Measurements from ENCODE around the gene ARHGAP31.
"Not testable (repeated sequence)": the region's sequence is repeated elsewhere in the genome, so short reads cannot be mapped to it uniquely, and the experiment has no call there.

Gene ARHGAP31, protein sequence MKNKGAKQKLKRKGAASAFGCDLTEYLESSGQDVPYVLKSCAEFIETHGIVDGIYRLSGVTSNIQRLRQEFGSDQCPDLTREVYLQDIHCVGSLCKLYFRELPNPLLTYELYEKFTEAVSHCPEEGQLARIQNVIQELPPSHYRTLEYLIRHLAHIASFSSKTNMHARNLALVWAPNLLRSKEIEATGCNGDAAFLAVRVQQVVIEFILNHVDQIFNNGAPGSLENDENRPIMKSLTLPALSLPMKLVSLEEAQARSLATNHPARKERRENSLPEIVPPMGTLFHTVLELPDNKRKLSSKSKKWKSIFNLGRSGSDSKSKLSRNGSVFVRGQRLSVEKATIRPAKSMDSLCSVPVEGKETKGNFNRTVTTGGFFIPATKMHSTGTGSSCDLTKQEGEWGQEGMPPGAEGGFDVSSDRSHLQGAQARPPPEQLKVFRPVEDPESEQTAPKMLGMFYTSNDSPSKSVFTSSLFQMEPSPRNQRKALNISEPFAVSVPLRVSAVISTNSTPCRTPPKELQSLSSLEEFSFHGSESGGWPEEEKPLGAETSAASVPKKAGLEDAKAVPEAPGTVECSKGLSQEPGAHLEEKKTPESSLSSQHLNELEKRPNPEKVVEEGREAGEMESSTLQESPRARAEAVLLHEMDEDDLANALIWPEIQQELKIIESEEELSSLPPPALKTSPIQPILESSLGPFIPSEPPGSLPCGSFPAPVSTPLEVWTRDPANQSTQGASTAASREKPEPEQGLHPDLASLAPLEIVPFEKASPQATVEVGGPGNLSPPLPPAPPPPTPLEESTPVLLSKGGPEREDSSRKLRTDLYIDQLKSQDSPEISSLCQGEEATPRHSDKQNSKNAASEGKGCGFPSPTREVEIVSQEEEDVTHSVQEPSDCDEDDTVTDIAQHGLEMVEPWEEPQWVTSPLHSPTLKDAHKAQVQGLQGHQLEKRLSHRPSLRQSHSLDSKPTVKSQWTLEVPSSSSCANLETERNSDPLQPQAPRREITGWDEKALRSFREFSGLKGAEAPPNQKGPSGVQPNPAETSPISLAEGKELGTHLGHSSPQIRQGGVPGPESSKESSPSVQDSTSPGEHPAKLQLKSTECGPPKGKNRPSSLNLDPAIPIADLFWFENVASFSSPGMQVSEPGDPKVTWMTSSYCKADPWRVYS (N-terminal part only)

DNA sequence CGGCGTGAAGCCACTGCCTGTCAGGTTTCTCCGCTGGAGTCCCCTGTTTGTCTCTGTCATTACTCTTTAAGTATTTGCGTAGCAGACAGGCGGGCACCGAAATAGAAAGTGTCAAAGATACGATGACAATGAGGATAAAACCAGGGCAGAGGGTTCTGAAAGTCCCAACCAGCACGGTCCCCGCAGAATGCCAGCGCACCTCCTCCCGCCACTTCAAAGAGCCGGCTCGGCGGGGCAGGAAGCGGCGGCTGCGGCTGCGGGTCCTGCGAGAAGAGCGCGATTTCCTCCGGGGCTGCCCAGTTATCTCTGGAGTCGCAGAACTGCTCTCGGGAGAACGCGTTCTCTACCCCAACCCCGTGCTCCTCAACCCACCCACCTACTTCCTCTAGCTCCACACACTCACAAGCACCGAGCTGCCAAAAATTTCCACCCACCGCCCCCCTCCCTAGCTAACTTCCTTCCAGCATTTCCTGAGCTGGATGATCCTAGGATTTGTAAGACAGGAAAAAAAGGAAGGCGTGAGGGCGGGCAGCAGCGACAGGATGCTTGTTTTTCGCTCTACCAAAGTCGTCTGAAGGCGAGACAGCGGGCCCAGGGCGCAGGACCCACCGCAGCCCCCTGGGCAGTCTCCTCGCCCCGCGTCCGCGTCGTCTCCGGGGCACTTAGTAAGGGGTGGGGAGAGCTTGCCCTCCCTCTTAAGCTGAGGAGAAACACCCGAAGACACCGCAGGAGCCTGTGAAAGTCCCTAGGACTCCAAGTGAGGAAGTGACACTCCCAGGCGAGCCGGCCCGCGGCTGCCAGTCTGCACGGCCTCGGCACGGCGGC lies at the start of gene ARHGAP31:
Gene ARHGAP31 (plus strand): TSS at position 513 of the 825 bp plus-strand sequence. CDS start 522 bp downstream, outside the sequence.
- no peak for DNase-seq

DNA sequence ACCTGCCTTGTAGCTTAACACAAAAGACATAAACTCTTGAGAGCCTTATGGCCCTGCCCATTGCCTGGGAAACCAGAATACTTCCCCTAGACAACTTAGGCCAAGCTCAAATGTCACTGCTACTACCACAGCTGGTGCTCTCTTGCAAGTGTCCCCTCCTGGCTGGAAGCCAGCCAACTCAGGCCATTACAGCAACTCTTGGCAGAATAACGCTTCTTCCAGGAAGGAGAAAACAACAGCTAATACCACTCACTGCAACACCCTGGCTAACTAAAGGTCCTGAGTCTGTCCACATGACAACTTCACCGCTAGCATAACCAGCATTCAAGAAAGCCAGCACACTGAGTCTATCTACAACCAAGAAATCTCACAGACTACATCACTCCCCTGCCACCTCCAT lies 48.4 kb upstream of the ARHGAP31 start:
- peak in 1 of 2 experiments; percentile 14 for DNase-seq

DNA sequence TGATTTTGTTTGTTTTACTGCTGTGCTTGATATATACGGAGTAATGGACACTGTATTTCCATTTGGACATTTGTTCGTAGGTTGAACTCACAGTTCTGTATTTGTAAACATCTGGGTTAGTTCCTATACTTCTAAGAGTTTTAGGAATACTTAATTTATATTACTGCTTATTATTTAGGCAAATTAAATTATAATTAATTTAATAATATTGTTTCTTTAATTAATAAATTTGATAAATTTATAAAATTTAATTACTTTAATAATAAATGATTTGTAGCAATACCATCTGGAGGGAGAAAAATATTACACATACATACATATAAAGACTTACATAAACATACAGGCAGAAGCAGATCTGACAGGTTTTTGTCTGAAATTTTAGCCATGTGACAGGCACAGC lies 39.0 kb upstream of the ARHGAP31 start:
- DNase-seq, result no peak

DNA sequence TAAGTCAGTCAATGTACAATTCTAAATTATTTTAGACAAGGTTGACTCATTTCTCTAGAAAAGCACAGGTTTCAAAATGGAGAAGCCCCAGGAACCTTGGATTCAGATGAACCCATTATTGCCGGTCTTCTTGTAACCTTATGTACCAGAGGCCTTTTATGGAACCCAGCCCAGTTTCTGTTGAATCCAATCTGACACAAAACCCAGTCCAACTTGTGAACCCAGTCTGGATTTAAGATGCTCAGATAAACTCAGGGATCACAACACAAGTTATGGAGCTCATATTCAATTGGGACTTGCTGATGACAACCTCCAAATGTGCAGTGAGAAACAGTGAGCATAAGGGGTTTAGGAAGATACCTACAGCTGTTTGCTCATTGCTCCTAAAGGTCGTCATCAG lies 37.1 kb upstream of the ARHGAP31 start:
- DNase-seq, result no peak

DNA sequence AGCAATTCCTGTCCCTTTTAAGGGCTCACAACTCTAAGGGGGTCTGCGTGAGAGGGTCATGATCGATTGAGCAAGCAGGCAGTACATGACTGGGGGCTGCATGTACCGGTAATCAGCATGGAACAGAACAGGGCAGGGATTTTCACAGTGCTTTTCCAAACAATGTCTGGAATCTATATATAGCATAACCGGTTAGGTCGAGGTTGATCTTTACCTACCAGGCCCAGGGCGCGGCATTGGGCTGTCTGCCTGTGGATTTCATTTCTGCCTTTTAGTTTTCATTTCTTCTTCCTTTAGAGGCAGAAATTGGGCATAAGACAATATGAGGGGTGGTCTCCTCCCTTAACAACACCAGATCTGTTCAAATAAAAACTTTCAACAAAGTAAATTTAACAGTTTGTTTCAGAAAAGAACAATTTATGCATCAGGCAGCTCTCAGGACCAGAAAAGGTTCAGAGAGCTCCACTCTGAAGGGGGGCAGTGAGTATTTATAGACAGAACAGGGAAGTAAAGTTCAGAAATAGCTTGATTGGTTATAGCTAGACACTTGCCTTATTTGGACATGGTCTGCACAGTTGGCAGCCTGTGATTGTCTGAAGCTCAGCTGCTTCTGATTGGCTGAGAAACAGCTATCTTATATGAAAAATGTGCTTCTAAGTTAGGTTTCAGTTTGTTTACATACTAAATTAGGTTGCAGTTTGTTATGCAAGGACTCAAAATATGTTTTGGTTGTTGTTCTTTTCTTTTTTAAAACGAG lies 36.4 kb upstream of the ARHGAP31 start:
- DNase-seq, result no peak

DNA sequence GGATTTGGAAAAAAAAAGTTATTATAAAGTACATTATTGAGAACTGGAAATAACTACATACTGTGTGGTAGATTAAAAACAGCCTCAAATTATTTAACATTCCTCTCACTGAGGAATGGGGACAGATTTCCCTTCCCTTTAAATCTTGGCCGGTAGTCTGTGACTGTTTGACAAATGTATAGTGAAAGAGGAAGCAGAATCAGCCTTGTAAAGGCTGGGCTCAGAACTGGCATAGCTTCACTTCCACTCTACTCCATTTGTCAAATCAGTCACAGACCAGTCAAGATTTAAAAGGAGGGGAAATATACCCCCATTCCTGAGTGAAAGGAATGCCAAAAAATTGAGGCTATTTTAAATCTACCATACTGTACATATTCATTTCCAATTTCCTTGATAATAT lies 35.3 kb upstream of the ARHGAP31 start:
- DNase-seq, result no peak

DNA sequence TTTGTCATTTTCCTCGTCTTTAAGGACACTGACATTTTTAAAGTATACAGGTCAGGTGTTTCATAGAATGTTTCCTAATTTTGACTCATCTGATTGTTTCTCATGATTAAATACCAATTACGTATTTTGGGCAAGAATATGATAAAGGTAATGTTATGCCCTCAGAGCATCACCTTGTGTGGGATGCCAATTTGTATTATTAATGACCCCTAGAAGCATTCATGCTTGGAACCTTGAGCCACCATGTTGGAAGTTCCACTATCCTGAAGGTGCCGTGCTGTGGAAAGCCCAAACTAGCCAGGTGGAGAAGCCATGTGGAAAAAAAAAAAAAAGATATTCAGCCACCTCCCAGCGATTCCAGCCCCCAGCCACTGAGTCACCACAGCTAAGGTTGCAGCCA lies 34.4 kb upstream of the ARHGAP31 start:
- no peak for DNase-seq

DNA sequence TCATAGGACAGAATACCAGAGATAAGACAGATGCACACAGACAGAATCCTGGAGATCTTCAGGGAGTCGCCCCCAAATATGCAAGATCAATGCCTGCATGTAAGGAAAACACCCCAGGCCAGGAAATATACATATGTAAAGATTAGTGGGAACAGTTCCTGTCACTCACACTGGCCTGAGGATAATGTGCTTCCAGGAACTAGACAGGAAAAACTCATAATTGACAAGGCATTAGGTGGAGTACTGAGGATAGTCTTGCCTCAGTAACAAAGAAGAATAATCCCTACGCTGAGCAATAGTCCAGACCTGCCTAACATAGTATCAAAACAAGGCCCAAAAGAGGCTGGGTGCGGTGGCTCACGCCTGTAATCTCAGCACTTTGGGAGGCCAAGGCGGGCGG lies 33.1 kb upstream of the ARHGAP31 start:
- DNase-seq, result no peak

DNA sequence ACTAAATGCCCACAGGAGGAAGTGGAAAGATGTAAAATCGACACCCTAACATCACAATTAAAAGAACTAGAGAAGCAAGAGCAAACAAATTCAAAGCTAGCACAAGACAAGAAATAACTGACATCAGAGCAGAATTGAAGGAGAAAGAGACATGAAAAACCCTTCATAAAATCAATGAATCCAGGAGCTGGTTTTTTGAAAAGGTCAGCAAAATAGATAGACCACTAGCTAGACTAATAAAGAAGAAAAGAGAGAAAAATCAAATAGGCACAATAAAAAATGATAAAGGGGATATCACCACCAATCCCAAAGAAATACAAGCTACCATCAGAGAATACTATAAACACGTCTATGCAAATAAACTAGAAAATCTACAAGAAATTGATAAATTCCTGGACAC lies 24.0 kb upstream of the ARHGAP31 start:
- DNase-seq, result not testable (repeated sequence)

DNA sequence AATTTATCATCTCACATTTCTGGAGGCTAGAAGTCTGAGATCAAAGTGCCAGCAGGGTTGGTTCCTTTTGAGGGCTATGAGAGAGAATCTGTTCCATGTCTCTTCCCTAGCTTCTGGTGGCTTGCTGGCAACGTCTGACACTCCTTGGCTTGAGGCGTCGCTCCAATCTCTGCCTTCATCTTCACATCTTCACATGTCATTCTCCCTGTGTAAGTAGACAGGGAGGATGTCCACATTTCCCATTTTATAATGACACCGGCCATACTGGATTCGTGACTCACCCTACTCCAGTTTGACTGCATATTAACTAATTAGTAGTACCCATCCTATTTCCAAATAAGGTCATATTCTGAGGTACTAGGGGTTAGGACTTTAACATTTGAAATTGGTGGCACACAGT lies 17.5 kb upstream of the ARHGAP31 start:
- no peak for DNase-seq

DNA sequence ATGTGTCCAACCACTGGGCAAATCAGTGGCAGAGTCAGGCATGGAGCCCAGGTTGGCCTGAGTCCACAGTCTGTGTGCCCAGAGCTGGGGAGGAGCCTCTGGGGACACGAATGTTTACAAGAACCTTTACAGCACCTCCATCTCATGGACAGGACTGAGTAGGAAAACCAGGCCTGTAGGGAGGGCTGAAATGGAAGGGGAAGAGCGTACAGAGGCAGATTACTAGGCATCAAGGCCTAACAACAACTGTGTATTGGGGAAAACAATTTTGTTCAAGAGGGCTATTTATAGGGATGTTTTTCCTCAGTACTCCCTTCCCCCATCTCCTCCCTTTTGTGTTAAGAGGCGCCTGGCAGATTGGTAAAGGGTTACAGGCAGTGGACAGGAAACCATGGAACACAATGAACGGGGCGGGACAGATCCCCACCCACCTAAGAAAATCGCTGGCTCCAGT lies 15.1 kb upstream of the ARHGAP31 start:
- DNase-seq, result no peak

DNA sequence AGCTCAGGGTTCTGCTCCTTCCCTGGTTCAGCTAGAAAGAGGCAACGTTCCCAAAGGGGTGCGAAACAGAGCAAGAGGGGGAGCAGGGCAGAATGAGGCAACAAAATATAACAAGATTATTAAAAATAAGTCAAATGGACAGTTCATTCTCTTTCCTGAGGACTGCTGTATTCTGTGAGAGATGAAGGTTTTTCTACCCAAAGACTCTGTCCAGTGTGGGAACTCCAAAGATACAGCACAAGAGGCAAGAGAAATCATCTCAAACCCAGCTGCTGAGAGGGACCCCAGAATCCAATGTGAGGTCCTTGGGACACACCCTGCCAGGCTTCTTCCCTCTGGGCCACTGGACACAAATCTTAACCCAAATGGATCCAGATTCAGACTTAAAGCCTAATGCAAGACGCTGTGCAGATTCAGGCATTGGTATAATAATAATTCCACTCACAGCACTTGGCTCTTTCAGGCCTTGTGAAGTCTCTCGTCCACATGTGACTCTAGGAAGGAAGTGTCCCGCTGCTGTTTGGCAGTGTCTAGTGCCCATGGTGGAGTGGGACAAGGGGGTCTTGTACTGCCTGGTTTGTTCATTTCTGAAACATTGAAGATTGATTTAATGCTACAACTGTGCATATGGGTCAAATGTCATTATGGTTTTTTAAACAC lies 14.5 kb upstream of the ARHGAP31 start:
- no peak for DNase-seq

DNA sequence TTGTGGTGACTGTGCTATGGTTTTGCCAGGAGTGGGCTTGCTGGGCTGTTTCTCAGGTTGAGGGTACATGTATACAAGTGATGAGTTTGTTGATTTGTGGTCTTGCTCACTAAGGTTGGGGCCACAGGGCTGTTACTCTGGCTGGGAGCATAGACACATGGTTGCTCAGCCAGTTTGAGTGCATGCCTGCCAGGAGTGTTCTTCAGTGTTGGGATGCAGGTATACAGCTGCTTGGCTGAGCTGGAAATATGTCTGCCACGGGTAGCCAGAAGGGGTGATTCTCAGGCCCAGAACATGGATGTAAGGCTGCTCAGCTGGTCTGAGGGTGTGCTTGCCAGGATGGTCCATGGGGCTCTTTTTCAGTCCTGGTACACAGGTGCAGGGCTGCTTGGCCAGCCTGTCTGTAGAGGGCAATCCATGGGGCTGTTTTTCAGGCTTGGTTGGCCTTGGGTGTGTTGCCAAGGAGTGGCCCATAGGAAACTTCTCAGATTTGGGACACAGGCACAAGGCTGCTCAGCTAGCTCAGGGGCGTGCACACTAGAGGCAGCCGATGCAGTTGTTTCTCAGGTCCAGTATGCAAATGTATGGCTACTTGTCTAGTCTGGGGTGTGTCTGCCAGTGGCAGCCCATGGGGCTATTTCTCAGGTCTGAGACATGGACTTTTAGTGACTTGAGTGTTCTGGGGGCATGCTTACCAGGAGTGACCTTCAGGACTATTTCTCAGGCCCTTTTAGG lies 5.3 kb upstream of the ARHGAP31 start:
- DNase-seq, result no peak

DNA sequence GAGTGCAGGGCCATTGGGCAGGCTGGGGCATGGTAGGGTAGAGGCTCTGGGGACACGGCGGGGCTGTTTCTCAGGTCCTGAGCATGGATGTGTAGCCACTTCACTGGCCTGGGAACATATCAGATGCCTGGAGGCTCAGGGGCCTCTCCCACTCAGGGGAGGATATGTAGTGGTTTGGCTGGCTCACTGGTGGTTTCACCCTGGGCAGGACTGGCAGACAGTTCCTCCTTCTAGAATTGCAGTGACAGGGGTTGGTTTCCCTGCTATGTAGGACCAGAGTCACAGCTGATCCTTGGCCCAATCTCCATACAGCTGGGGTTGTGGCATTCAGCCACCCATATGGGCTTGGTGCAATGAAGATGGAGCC lies 4.8 kb upstream of the ARHGAP31 start:
- no peak for DNase-seq

DNA sequence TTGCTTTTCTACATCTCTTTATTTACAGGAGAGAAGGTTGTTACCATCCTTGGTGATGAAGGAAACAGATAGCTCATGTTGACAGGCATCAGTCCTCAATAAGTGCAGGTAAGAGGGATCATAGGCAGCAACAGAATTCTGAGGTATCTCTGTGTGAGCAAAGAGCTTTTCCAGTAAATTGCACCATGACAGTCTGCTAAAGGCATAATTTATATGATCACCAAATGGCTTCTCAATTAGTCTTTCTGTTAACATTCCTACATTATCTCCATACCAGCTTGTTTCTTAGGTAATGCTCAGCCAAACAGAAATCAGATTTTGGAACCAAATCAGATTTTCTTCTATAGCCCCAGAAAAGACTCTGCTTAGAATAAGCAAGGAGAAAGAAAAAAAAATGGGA lies 3.6 kb upstream of the ARHGAP31 start:
- no peak for DNase-seq

DNA sequence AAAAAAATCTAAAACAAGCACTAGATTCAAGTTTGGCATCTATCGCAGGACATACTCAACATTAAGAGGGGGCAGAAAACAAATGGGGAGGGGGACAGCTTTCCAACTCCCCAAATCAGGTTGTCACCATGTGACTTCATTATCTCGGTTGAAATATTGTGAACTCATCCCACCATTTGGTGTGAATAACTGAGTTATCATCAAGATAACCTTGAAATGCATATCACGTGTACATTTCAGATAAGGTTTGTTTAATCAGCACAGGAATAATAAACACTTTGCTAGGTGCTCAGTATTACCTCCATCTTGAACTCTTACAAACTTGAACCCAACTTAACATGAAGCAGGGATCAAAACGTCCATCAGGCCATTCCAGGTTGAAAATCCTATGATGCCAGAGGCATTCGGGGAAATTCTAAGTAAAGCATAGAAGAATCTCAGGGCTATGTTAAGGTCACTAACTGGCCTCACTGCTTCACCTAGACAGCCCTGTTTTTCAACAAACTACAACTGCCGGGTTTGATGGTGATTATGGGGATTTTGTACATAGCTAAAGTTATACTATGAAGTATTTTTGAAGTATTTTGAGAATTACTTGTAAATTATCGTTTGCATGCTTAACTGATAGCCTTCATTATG lies 3.0 kb upstream of the ARHGAP31 start:
- DNase-seq, result no peak

DNA sequence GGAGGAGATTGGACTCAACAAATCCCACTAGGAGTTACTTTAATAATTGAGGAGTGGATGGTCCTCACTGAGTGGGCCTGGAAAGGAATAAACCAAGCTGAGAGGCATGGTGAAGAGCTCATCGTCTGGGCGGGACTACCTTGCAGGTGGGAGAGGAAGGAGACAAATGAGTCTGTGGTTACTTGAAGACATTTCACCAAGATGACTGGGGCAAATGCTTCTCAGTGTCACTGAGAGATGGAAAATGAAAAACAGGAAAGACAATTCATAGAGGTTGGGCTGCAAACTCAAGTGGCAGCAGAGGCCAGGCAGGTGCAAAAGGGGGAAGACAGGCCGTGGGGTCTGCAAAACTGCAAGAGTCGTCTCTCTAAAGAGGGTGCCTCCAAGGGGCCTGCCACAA lies 1.5 kb upstream of the ARHGAP31 start:
- DNase-seq, result no peak

DNA sequence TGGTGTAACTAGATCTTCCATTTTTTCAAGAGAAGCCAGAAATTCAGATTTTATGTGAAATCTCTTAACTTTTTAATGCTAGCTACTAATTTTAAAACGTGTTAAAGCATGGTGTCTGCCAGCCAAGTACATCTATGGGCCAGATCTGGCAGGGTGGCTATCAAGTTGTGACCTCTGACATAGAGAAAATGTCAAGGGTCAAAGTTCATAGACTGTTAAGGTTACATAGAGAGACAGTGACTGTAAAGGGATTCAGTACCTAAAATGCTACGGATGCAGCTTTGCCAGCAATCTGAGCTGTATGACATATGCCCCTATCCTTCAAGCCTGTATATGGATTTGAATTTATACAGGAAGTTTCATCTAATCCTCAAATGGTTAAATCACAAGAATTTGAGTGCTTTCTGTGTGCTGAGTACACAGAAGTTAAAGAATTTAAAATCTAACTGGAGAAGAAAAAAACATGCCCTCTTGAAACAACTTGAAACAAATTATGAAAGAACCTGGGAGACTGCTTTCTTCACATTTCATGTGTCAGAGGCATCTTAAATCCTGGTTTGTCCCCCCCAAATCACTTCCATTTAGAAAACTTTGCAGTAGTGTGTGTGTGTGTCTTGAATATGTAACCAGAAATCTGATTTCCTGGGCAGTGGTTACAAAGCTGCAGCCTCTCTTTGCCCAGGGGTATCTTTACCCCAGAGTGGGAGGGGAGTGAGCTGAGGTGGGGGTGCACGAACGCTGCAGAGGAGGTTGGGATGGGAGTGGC lies 895 bp upstream of the ARHGAP31 start:
- DNase-seq, result no peak
